Smooth muscle cell (in vitro differentiated cells): ENCODE data around the gene CFAP73. TPM values are rescaled to one million over a fixed set of nuclear protein-coding genes. Genes with fewer than 3 reads are reported as not detected.

Source experiments
- DNase-seq: peaks from one replicate; lab custom pipeline; 2025; ENCODE audit not compliant: unreplicated experiment; lab: John Stamatoyannopoulos, UW
- H2AFZ ChIP-seq: fragments of 200-600 bp; sonication (generic); 2 replicates; pipeline ENCODE4 v1.6.0; 2016; ENCODE audit warnings: antibody characterized with exemption, low read depth, mild to moderate bottlenecking
- H3F3A ChIP-seq: fragments of 200-600 bp; sonication (generic); 2 replicates; pipeline ENCODE4 v1.6.0; 2017; ENCODE audit warnings: antibody characterized with exemption, low read depth
- H3K27ac ChIP-seq: fragments of 200-600 bp; sonication (generic); 2 replicates; pipeline ENCODE4 v1.5.1; 2016; ENCODE audit warnings: low read depth, mild to moderate bottlenecking
- H3K27me3 ChIP-seq: fragments of 200-600 bp; sonication (generic); 2 replicates; pipeline ENCODE4 v1.6.1; 2016; ENCODE audit warnings: low read depth, mild to moderate bottlenecking
- H3K36me3 ChIP-seq: fragments of 200-600 bp; sonication (generic); 2 replicates; pipeline ENCODE4 v1.5.1; 2016; ENCODE audit warnings: low read depth
- H3K4me1 ChIP-seq: fragments of 200-600 bp; sonication (generic); 2 replicates; pipeline ENCODE4 v1.5.1; 2016; ENCODE audit warnings: low read depth
- H3K4me2 ChIP-seq: fragments of 200-600 bp; sonication (generic); 2 replicates; pipeline ENCODE4 v1.6.0; 2016; ENCODE audit warnings: mild to moderate bottlenecking
- H3K4me3 ChIP-seq: fragments of 200-600 bp; sonication (generic); 2 replicates; pipeline ENCODE4 v1.5.1; 2016; ENCODE audit warnings: mild to moderate bottlenecking
- H3K79me2 ChIP-seq: fragments of 200-600 bp; sonication (generic); 2 replicates; pipeline ENCODE4 v1.6.0; 2016; ENCODE audit warnings: low read depth, mild to moderate bottlenecking
- H3K9ac ChIP-seq: fragments of 200-600 bp; sonication (generic); 2 replicates; pipeline ENCODE4 v1.6.0; 2016; ENCODE audit warnings: low read depth
- H3K9me3 ChIP-seq: fragments of 200-600 bp; sonication (generic); replicated peaks from 2 replicates; pipeline ENCODE4 v1.5.1; 2016; ENCODE audit warnings: low read depth
- H4K20me1 ChIP-seq: fragments of 200-600 bp; sonication (generic); 2 replicates; pipeline ENCODE4 v1.6.0; 2016; ENCODE audit warnings: low read depth
- CTCF ChIP-seq: fragments of 200-600 bp; sonication (generic); IDR thresholded peaks from 2 replicates; pipeline ENCODE4 v1.5.1; 2017; ENCODE audit warnings: borderline replicate concordance, mild to moderate bottlenecking, antibody characterized with exemption; ENCODE audit not compliant: insufficient read depth, poor library complexity, severe bottlenecking
- WGBS: methylation state at CpG from one replicate; pipeline ENCODE4 v1.1.7; 2016; ENCODE audit warnings: low lambda C conversion rate; 5-methylcytosine and 5-hydroxymethylcytosine counted together
- polyA plus RNA-seq: library from polyadenylated mRNA; unstranded; fragments of >200 nt; fragmentation: Nextera tagmentation; extraction: Ambion mirVana; gene quantifications from 2 replicates; pipeline ENCODE4 v1.2.1, GENCODE V29; 2016
- total RNA-seq: library from RNA; depleted of rRNA; stranded (reverse); fragments of >200 nt; gene quantifications from 2 replicates; pipeline ENCODE4 v1.2.3, GENCODE V29; 2014

The CFAP73 gene
- total and polyA plus RNA-seq, 2 experiments from 2014 or later = not detected

DNA sequence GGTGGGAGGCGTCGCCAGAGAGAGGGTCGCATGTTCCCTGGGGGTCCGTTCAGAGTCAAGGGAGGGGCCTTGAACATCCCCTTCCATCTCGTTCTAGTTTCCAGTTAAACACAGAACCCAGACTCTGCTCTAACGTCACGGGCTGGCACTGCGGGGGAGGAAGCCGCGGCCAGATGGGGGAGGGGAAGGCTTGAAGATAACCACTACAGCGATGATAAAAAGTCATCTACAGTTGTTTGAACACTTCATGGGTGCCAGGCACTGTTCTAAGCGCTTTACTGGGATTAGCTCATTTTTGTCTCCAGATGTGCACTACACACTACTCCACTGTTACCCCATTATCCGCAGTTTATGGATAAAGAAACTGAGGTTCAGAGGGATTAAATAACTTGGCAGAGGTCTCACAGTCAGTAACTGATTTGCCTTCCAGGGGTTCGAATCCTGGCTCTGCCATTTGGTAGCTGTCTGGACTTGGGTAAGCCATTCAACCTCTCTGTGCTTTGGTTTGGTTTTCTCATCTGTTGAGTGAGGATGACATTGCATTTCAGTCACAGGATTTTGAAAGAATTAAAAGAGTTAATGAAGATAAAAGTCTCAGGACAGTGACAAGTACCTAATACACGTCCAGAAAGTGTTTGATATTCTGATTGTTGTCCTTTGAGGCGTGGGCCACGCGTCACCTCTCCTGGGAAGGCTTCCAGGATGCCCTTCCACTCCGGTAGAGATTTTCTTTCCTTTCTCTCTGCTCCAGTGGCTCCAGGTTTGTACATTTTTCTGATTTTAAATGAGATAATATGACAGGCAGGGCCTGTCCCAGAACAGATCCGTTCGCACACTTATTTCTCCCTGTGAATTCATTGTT, 13.2 kb upstream of the CFAP73 start:
- Histone ChIP-seq H3K27ac (no peak overlapping the region), H3K4me1 (no peaks in the 10 kb centered on the region), H3K27me3 (peaks cover 16% of the 10 kb centered on the region), H3K4me2 (peak overlapping the region; percentile 73), H3K9me3 (no peaks in the 10 kb centered on the region), H3K79me2 (no peaks in the 10 kb centered on the region), H3F3A (no peaks in the 10 kb centered on the region), H3K9ac (no peak overlapping the region), H4K20me1 (no peaks in the 10 kb centered on the region), H2AFZ (no peak overlapping the region), H3K36me3 (no peaks in the 10 kb centered on the region), H3K4me3 (no peak overlapping the region)
- WGBS = 42% methylated on average over 21 of the region's 21 CpGs
- no peak for TF ChIP-seq CTCF
- no peak for DNase-seq

- Histone ChIP-seq H3K9me3 (no peaks in the 10 kb centered on the region), H3K27me3 (peaks cover 16% of the 10 kb centered on the region), H4K20me1 (no peaks in the 10 kb centered on the region), H3K4me3 (no peak overlapping the region), H2AFZ (no peak overlapping the region), H3K79me2 (no peaks in the 10 kb centered on the region), H3K36me3 (no peaks in the 10 kb centered on the region), H3K4me2 (no peak overlapping the region), H3K4me1 (no peaks in the 10 kb centered on the region), H3K9ac (no peak overlapping the region), H3F3A (no peaks in the 10 kb centered on the region), H3K27ac (no peak overlapping the region)
- DNase-seq = no peak
- TF ChIP-seq CTCF = no peak
- WGBS = 82% methylated on average over 6 of the region's 6 CpGs
These were observed 12.5 kb upstream of the CFAP73 start for GRCh38 chr12:113136990-113137511.

DNA sequence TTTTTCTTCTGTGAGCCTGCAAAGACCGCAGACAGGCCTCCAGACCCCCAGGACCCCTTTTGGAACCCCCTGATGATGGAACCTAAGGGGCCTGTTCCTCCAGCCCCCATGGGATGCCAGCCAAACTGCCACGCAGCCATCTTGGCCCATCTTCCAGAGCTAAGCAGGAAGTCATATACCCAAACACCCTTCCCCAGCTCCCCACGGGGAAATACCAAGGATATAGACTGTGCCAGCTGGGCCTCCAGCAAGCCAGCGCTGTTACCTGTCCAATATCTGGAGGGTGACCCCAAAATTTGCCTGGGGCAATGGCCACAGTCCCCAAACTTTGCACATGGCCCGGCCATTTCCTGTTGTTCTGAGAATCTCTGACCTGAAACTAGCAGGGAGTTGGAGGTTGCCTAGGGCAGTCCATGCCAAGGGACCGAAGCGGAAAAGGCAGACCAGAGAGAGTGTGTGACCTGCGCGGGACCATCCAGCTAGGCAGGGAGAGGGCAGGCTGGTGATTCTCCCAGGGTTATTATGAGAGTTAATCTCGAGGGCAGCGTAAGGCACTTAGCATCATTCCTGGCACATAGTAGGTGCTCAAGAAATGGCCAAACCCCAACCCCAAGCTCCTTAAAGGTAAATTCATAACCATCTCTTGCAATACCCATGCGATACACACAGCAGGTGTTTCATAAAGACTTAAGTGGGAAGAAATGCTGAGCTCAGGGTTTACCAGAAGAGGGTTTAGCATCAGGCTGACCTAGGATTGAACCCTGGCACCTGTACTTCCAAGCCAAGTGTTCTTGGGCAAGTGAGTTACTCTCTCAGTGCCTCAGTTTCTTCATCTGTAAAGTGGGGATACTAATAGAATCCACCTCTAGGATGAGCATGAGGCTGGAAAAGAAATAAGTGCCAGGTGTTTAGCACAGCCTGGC, 11.4 kb upstream of the CFAP73 start:
- TF ChIP-seq CTCF = no peak
- H3F3A ChIP-seq = no peaks in the 10 kb centered on the region
- WGBS = 93% methylated on average over 12 of the region's 12 CpGs
- no peak overlapping the region for H3K4me3 ChIP-seq
- H2AFZ ChIP-seq = no peak overlapping the region
- no peak overlapping the region for H3K4me2 ChIP-seq
- no peaks in the 10 kb centered on the region for H4K20me1 ChIP-seq
- H3K9ac ChIP-seq = no peak overlapping the region
- DNase-seq = no peak
- H3K27me3 ChIP-seq = peaks cover 16% of the 10 kb centered on the region
- no peaks in the 10 kb centered on the region for H3K36me3 ChIP-seq
- no peaks in the 10 kb centered on the region for H3K9me3 ChIP-seq
- H3K4me1 ChIP-seq = no peaks in the 10 kb centered on the region
- no peak overlapping the region for H3K27ac ChIP-seq
- H3K79me2 ChIP-seq = no peaks in the 10 kb centered on the region
